ENCODE results near the gene ZNF70. TPM values are rescaled to one million over a fixed set of nuclear protein-coding genes. Genes with fewer than 3 reads are reported as not detected.

ZNF70 gene
- total and polyA plus RNA-seq, 9 of the 15 experiments (the other 6 are each of a cell fraction or from before 2014, with no cell fraction given), result 0.14 to 3.3 (median 1.4) TPM

DNA sequence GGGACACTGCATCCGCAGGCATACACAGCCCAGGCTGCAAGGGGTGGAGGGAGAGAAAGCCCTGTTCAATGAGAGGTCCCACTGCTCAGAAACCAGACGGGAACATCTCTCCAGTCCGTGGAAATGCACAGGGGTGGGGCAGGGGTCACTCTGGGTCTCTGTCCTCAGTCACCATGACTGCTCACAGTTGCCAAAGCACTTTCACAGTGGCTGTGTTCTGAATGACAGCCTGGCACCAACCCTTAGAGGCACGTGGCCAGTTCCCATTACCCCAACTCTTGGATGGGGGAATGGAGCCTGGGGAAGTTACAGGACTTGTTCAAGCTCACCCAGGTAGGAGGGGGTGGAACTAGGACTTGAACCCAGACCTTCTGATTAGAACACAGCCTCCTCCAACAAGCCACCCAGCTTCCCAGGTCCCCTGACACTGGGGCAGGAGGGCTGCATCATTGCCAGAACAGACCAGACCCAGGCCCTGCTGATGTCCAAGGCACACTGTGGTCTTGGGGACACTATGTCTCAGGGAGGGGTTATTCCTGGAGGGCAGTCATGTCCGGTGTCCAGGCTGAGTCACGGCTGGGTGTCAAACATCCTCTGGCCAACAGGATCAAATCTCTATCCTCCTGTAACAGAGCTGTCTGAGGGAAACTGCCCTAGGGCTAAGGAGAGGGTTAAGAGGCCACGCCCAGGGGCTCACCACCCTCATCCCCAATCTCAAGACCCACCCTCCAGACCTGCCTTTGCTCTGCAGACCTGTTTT is 8.2 kb downstream of the ZNF70 start:
- peaks cover 26% of the 10 kb centered on the region; the same call in 2 of the 3 replicates for H3K36me3 ChIP-seq (ENCODE audit: control insufficient read depth, insufficient read depth, low read length)
- H3K27ac ChIP-seq (ENCODE audit: extremely low read depth, low read depth, low read length), result no peak overlapping the region
- H3K4me2 ChIP-seq (ENCODE audit: insufficient read depth, low read length), result no peak overlapping the region
- no peak overlapping the region; a peak in 1 of 4 replicates for H3K9ac ChIP-seq (ENCODE audit: insufficient read depth in 1 of 2, low read depth in 2 of 2, low read length in 2 of 2)
- H3K4me3 ChIP-seq, result no peak overlapping the region
- ATAC-seq (peak; percentile 57), FAIRE-seq (no peak), DNase-seq (ENCODE audit: extremely low read depth in 1 of 4, low spot score in 3 of 4) (peak in 1 of 4 experiments; percentile 19)
- no peak overlapping the region for H2AFZ ChIP-seq (ENCODE audit: low read depth, low read length)
- no peaks in the 10 kb centered on the region for H3K9me1 ChIP-seq (ENCODE audit: control insufficient read depth, insufficient read depth, low read length)
- TF ChIP-seq C11orf30 (IDR thresholded peaks at IDR 0.05; ENCODE audit: low read depth) (no peak), PTTG1 (tag; IDR thresholded peaks at IDR 0.05; ENCODE audit: low read depth) (no peak), ZNF121 (CRISPR knock-in tag; conservative IDR thresholded peaks at IDR 0.05) (no peak), HNRNPUL1 (IDR thresholded peaks at IDR 0.05; ENCODE audit: low read length) (no peak), JUND (IDR thresholded peaks at IDR 0.05; ENCODE audit: borderline replicate concordance, low read depth, low read length) (0 out of 2 replicates have a peak, but pooled peaks have one; percentile 3), JUND (tag; IDR thresholded peaks at IDR 0.05; ENCODE audit: borderline replicate concordance, low read depth, low read length) (no peak), BCOR (IDR thresholded peaks at IDR 0.05) (no peak)
- TF ChIP-seq, protein P1, sequence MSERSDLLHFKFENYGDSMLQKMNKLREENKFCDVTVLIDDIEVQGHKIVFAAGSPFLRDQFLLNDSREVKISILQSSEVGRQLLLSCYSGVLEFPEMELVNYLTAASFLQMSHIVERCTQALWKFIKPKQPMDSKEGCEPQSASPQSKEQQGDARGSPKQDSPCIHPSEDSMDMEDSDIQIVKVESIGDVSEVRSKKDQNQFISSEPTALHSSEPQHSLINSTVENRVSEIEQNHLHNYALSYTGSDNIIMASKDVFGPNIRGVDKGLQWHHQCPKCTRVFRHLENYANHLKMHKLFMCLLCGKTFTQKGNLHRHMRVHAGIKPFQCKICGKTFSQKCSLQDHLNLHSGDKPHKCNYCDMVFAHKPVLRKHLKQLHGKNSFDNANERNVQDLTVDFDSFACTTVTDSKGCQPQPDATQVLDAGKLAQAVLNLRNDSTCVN (CRISPR knock-in tag; IDR thresholded peaks at IDR 0.05), result no peak
- in situ Hi-C loops (cut with MboI) (no loop called here), intact Hi-C loops (cut with micrococcal nuclease) (no loop called here)
- no peaks in the 10 kb centered on the region for H3K27me3 ChIP-seq (ENCODE audit: control insufficient read depth in 2 of 2, insufficient read depth in 2 of 2, low read length in 2 of 2)
- H4K20me1 ChIP-seq (replicated peaks; ENCODE audit: control insufficient read depth, insufficient read depth, low read length), result no peaks in the 10 kb centered on the region
- BruUV-seq (replicated peaks), result no TSS peak
- ChIA-PET CTCF (ENCODE audit: low intra/inter-chr PET ratio) (interaction anchor here (0.6 kb wide), 1 partner anchor 1163 kb away, joined by 3 read pairs; no protein-coding TSS in a partner anchor), POLR2A (interaction anchor here (0.6 to 1.2 kb wide), 4 partner anchors 8 to 43 kb away, joined by 3 to 4 read pairs (median 4); partner anchors contain the start of gene ZNF70)
- peaks cover 0 to 3% of the 10 kb centered on the region in 2 experiments; a peak in 1 of 5 replicates for H3K4me1 ChIP-seq (replicated peaks in 1 of 2; ENCODE audit: control insufficient read depth in 2 of 2, insufficient read depth in 2 of 2, low read length in 2 of 2)
- 66% methylated on average over 3 of the region's 7 CpGs for WGBS (ENCODE audit: insufficient coverage, low coverage, missing lambda C conversion rate)
- H3K79me2 ChIP-seq (ENCODE audit: control insufficient read depth, insufficient read depth, low read length), result no peaks in the 10 kb centered on the region
- no peaks in the 10 kb centered on the region for H3K9me3 ChIP-seq (replicated peaks; ENCODE audit: control insufficient read depth, insufficient read depth, low read depth, low read length)

All from K562 (cell line).